Stimulated activated CD8-positive, alpha-beta memory T cell treated with anti-CD3 and anti-CD28 coated beads, Interleukin-4, amount 100 ng/mL, for 24 hours (primary cell): ENCODE measurements around the gene NKD1.

Source experiments
- DNase-seq: peaks from one replicate; pipeline ENCODE4 v3.0.0-alpha.2; 2020; ENCODE audit warnings: low read depth

NKD1 gene

DNA sequence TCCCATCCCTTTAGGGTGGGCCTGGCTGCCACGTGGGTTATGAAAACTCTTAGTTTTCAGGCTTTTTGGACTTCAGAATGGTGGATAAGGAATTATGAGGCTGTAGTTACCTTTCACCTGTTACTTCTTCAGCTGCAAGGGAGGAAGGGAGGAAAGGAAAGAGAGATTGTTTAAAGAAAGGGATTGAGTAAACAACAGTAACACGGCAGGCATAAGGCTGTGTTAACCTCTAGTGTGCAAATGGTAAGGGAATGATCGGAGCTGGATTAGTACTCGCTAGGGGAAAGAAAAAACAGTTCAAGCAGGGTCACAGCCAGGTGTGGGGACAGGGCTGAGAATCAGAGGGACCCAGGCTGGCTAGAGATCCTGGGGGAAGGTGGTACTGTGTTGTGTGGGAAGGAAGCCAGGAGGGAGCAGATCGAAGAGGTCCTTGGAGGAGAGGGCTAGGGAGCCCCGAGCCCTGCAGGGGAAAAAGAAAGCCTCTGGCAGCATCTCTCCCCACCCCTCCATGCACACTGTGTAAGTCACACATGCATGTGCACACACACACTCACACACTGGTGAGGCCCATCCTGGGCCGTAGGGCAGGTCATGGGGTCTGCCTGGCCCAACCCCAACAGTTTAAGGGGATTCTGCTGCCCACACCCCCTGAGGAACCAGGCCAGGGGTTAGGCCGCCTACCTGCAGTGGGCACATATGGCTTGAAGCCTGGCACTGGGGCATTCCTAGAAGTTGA, 83.2 kb downstream of the NKD1 start:
- DNase-seq = no peak

DNA sequence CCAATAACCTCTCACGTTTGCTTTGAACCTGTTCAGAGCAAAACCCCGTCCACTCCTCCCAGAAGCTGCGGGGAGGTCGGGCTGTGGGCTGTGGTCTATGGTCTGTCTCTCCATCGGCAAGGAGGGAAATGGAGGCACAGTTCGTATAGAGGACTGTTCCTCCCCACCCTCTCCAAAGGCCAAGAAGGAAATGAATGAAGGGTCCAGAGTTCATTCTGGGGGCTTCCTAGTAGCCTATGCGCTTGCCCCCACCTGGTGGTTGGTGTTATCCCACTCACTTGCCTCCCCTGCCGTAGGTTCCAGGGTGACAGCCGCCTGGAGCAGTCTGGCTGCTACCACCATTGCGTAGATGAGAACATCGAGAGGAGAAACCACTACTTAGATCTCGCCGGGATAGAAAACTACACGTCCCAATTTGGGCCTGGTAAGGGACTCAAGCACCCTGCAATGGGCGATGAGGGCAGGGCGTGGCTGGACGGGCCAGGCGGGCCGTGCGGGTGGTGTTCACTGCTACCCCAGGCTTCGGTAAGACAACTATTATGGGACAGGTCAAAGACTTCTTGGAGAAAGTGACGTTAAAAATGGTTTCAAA, 83.9 kb downstream of the NKD1 start:
- no peak for DNase-seq

DNA sequence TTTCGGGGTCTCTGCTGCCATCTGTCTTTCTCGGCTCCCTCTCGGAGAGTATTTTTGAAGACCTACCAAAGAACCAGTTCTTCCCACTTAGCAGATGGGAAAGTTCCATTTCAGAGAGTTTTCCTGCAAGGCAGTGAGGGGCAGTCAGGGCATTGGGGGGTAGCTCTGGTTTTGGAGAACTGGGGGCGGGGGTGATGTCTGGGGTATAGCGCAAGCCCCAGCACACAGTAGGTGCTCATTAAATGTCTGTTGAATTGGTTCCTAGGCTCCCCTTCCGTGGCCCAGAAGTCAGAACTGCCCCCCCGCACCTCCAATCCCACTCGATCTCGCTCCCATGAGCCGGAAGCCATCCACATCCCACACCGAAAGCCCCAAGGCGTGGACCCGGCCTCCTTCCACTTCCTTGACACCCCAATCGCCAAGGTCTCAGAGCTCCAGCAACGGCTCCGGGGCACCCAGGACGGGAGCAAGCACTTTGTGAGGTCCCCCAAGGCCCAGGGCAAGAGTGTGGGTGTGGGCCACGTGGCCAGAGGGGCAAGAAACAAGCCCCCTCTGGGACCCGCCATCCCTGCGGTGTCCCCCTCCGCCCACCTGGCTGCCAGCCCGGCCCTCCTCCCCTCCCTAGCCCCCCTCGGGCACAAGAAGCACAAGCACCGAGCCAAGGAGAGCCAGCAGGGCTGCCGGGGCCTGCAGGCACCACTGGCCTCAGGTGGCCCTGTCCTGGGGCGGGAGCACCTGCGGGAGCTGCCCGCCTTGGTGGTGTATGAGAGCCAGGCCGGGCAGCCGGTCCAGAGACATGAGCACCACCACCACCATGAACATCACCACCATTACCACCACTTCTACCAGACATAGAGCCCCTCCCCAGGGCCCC, 85.0 kb downstream of the NKD1 start:
- DNase-seq = no peak

DNA sequence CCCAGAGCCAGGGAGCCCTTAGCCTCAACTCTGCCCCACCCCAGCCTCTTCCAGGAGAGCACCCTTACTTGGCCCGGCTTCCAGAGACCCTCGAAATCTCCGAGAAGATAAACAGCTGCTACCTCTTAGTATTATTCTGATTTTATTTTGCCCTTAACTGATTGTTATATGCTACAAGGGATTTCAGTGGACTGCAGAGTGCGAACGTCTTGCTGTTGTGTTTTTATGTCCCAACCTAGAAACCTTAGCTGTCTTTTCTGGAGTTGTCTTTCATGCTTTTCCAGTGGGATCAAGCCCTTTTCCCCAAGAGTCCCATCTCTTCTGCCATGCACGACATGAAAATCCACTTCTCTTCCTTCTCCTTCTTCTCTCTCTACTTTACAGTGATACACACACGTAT, 85.9 kb downstream of the NKD1 start:
- no peak for DNase-seq

GRCh38 chr16:50634947-50635346, 86.8 kb downstream of the NKD1 start:
- no peak for DNase-seq

DNA sequence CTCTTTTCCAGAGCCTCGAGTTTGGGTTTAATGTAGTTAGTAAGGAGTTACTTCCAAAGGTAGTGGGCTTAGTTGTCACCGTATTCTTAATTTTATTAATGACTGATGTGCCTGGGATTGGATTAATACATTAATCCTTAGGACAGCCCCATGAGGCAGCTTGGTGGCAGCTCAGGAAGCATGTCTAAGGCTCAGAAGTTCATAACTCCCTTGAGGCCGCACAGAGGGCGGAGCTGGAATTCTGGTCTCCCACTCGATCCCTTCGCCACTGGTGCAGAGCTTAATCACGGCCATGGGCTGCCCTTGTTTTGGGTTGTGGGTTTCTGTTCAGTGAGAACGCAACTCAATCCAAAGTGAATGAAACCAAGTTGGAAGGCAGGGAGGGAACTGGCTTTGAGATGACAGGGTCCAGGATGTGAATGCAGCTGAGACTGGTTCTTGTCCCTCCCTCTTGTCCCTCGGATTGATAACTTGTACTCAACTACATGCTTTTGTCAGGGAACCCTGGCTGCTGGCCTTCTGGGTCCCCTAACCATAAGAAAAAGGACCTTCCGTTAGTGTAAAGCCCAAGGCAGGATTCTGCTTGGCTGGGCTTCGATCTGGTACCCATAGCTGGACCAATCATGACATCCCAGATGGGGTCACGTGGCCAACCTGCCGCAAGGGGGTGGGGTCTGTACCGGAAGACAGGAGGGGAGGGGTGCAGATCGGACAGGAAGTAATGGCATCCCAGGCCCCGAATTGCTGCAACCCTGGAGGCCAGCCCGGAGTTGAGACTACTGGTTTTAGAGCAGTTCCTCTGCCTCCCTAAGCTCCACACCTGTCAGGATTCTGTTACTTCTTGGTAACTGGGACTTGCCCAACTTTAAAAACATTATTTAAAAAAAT, 87.6 kb downstream of the NKD1 start:
- DNase-seq = peak; percentile 11

DNA sequence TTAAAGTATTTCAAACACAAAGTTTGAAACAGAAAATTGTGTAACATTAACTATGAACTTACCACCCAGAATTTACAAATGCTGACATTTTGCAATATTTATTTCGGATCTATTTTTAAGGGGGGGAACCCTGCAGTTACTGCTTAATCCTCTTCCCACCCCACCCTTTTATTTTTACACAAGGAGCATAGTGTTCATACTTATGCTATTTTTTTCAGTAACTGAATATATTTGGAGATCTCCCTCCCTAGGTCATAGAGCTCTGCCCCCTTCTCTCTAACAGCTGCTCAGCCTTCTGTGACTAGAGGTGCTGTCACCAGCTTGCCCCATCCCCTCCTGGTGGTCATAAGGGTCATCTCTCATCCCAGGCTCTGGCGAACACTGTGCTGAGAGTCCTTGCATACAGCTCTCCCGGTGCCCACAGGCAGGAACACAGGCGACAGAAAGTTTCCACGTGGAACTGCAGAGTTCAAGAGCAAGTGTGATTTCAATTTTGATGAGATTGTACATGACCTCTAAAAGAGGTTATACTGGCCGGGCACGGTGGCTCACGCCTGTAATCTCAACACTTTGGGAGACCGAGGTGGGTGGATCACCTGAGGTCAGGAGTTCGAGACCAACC, 88.7 kb downstream of the NKD1 start:
- DNase-seq = no peak

GRCh38 chr16:50637716-50638602, 89.8 kb downstream of the NKD1 start:
- no peak for DNase-seq

GRCh38 chr16:50638816-50639670, 90.8 kb downstream of the NKD1 start:
- DNase-seq = no peak

- DNase-seq = no peak
Measured at GRCh38 chr16:50640391-50640790, 92.2 kb downstream of the NKD1 start.

- no peak for DNase-seq
Measured at GRCh38 chr16:50640919-50641817, 93.0 kb downstream of the NKD1 start.

- no peak for DNase-seq
Measured at GRCh38 chr16:50641818-50642187, 93.6 kb downstream of the NKD1 start.

- no peak for DNase-seq
Measured at GRCh38 chr16:50642349-50642748, 94.2 kb downstream of the NKD1 start.

DNA sequence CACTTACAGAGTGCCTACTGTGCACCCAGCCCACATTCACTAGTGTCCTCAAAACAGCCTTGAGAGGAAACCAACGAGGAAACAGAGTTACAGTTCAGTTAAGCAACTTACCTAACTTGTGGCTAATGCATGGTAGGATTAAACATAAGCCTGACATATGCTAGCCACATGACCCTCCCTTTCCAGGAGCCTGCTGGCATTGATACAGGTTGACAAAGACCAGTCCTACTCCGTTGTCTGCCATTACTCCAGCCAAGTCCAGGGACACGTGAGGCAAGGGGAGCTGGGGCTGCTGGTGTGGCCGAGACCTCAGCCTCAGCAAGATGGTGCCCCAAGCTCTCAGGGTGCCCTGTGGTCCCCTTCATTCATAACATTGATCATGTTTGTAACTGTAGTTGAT, 95.0 kb downstream of the NKD1 start:
- no peak for DNase-seq

DNA sequence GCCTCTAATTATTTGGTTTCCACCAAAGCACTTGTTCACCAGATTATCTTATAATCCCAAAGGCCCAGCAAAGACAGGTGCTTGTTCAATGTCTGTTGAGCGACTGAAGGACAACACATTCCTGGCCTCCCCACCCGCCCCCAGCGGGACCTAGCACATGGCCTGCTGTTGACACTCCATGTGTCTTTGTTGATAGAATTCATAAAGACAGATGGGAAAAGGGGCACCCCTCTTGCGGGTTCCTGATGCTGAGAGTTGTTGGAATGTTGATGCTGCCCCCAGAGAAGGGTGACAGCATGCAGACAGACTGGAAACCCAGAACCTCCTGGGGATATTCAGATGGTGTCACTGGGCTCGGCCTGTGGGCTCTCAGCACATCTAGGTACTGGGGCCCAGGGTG, 96.0 kb downstream of the NKD1 start:
- no peak for DNase-seq

- DNase-seq = peak; percentile 15
Measured at GRCh38 chr16:50644729-50645128, 96.5 kb downstream of the NKD1 start.

- DNase-seq = no peak
Measured at GRCh38 chr16:50645563-50646220, 97.5 kb downstream of the NKD1 start.

- no peak for DNase-seq
Measured at GRCh38 chr16:50646345-50646744, 98.1 kb downstream of the NKD1 start.
